GM21423 (cell line): ENCODE results near the gene TMEM255B.
A peak's percentile ranks its signal among the peaks of the same experiment; 100 is the strongest.
"Not testable (repeated sequence)": the region's sequence is repeated elsewhere in the genome, so short reads cannot be mapped to it uniquely, and the experiment has no call there.

ENCODE experiments used
- ATAC-seq: cut with Tn5 transposase; IDR thresholded peaks from one replicate; pipeline ENCODE4 v1.9.1; 2021; ENCODE audit warnings: mild to moderate bottlenecking, moderate library complexity; ENCODE audit not compliant: unreplicated experiment

TMEM255B gene

GRCh38 chr13:113758651-113759524, at the start of gene TMEM255B:
TSS of gene TMEM255B (plus strand) at chr13:113759226. CDS start at chr13:113759270, 44 bp downstream.
- ATAC-seq: peak; percentile 78

DNA sequence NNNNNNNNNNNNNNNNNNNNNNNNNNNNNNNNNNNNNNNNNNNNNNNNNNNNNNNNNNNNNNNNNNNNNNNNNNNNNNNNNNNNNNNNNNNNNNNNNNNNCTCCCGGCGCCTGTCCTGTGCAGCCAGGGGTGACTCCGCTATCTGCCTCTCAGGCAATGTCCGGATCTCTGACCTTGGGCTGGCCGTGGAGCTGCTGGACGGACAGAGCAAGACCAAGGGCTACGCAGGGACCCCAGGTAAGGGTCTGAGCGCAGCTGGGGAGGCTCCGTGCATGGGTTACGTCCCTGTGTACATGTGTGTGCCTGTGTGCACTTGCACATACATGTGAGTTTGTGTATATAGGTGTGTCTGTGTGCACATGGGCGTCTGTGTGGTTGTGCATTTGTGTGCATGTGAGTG, 36.1 kb upstream of the TMEM255B start:
- no peak for ATAC-seq

DNA sequence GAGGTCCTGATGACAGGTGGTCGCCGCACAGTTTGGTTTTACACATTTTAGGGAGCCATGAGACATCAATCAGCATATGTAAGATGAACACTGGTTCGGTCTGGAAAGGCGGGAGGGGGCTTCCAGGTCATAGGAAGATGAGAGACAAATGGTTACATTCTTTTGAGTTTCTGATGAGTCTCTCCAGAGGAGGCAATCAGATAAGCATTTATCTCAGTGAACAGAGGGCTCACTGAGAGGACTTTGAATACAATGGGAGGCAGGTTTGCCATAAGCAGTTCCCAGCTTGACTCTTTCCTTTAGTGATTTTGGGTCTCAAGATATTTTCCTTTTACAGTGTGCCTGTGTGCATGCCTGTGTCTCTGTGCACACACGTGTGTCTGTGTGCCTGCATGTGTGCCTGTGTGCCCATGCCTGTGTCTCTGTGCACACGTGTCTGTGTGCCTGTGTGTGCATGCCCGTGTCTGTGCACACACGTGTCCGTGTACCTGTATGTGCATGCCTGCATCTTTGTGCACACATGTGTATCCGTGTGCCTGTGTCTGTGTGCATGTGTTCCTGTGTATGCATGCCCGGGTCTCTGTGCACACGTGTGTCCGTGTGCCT, 35.5 kb upstream of the TMEM255B start:
- no peak for ATAC-seq

DNA sequence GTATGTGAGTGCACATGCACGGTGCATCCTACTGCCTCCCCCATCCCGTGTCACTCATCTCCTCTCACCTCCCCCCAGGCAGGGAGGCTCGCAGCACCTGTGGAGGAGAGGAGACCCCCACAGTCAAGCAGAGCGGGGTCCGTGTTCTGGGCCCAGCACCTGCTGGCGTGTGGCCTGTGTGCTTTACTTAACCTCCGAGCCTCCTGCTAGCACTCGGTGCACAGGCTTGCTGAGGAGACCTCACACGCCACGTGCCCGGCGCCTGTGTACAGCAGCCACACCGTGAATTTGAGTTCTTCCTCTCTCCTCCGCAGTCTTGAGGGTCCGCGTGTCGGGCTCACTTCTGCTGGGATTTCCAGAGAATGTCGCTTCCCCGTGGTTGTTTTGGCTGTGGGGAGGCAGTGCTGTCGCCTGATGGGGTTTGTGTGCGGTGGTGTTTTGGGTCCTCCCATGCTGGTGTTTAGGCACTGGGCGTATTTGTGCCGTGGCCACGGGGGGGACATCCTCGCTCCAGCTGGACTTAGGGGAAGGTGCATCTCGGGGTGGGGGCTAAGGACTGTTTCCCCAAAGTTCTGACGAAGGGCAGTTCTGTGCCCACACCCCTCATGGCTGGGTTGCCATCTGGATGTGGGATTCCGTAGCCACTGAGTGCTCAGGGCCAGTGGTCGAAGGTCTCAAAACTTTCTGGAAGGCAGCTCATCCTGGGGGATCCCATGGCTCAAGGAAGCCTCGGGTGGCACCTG, 34.8 kb upstream of the TMEM255B start:
- ATAC-seq: no peak

DNA sequence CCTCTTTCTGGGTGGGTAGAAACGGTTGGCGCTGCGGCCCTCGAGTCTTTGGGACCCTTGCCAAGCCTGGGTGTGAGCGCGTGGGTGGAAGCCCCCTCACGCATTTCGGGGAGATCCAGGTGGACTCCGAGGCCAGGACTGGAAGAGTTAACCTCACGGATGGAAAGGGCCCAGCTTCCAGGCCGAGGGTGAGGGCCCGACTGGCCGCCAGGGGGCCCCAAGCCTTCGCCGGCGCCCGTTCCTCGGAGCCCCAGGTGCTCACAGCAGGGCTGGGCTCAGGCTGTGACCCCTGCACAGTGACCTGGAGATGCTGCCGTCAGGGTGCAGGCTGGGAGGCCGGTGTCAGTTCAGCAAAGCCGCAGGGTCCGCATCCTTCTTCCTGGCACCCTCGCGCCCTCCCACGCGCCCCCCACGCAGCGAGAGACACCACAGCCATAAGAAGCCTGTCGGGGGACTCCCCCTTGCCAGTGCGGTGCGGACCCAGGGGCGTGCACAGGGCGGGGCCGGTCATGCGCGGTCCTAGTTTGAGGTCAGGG, 34.2 kb upstream of the TMEM255B start:
- peak; percentile 89 for ATAC-seq

DNA sequence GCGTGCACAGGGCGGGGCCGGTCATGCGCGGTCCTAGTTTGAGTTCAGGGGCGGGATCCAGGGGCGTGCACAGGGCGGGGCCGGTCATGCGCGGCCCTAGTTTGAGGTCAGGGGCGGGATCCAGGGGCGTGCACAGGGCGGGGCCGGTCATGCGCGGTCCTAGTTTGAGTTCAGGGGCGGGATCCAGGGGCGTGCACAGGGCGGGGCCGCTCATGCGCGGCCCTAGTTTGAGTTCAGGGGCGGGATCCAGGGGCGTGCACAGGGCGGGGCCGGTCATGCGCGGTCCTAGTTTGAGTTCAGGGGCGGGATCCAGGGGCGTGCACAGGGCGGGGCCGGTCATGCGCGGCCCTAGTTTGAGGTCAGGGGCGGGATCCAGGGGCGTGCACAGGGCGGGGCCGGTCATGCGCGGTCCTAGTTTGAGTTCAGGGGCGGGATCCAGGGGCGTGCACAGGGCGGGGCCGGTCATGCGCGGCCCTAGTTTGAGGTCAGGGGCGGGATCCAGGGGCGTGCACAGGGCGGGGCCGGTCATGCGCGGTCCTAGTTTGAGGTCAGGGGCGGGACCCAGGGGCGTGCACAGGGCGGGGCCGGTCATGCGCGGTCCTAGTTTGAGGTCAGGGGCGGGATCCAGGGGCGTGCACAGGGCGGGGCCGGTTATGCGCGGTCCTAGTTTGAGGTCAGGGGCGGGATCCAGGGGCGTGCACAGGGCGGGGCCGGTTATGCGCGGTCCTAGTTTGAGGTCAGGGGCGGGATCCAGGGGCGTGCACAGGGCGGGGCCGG, 33.5 kb upstream of the TMEM255B start:
- ATAC-seq: not testable (repeated sequence)

- not testable (repeated sequence) for ATAC-seq
These were observed 32.8 kb upstream of the TMEM255B start for GRCh38 chr13:113726106-113726821.

GRCh38 chr13:113726961-113727411, 32.0 kb upstream of the TMEM255B start:
- ATAC-seq: no peak

GRCh38 chr13:113728571-113729054, 30.4 kb upstream of the TMEM255B start:
- no peak for ATAC-seq

DNA sequence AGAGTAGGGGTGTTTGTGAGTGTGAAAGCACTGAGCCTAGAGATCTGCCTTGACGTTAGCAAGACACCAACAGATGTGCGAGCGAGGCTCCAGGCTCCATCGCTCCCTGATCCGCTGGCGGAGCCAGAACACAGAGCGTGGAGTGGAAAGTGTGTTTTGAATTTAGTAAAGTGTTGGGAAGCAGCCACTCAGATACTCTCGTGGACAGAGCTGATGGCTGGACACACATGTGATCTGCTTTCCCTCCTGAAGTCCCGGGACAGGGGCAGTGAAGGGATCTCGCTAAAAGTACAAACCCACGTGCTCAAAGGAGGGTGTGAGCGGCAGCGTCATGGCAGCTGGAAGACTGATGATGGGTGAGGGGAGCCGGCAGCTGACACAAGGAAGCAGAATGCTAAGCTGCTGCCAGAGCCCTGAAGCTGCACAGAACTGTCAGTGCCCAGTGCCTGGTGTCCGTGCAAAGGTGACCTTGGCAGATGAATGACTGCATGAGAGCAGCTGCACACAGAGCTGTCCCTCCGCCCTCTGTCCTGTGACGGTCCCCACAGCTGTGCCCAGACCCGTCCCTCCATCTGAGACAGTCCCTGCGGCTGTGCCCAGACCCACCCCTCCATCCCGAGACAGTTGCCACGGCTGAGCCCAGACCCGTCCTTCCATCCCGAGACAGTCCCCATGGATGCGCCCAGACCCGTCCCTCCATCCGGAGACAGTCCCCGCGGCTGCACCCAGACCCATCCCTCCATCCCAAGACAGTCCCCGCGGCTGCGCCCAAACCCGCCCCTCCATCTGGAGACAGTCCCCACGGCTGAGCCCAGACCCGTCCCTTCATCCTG, 29.6 kb upstream of the TMEM255B start:
- no peak for ATAC-seq

DNA sequence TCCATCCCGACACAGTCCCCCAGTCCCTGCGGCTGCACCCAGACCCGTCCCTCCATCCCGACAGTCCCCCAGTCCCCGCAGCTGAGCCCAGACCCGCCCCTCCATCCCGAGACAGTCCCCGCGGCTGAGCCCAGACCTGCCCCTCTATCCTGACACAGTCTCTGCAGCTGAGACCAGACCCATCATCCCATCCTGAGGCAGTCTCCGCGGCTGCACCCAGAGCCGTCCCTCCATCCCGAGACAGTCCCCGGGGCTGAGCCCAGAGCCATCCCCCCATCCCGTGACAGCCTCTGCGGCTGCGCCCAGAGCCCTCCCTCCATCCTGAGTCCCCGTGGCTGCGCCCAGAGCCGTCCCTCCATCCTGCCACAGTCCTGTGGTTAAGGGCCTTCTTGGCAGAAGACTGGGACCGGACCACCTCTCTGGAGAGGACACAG, 28.8 kb upstream of the TMEM255B start:
- ATAC-seq: no peak

- no peak for ATAC-seq
These were observed 28.2 kb upstream of the TMEM255B start for GRCh38 chr13:113730831-113731191.

DNA sequence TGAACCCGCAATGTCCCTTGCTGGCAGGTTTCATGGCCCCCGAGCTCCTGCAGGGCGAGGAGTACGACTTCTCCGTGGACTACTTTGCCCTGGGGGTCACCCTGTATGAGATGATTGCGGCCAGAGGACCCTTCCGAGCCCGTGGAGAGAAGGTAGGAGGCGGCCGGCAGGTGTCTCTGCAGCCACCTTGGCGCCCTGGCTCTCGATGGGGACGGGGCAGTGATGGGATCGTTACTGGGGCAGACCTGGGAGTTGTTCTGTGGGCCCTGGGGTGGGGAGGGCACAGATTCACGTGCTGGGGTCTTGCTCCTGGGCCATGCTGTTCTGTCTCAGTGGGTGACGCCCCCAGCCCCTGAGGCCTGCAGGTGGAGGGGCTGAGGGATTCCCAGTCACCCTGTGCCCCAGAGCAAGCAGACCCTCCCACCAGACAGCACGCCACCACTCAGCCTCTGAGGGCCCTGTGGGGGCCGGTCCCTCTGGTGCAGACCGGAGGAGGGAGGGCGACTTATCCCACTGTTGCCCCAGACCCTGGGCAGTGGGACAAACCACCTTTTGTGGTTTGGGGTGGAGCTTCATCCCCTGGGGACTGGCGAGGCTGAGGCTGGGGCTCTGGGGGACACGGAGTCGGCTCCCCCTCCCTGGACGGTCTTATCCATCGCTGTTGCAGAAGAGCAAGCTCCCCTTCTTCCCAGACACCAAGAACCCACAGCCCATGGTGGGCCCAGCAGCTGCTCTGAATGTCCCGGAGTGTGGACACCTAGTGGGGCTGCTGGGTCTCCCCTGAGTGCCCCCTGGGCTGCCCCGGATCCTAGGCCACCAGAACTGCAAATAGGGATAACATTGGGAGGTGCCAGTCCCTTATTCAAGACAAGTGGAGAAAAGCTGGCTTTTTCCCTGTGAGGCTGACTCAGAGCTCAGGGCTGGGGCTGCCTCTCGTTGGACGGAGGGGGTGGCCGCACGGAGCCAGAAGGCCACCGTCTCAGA, 27.5 kb upstream of the TMEM255B start:
- ATAC-seq: no peak

GRCh38 chr13:113732176-113732960, 26.7 kb upstream of the TMEM255B start:
- no peak for ATAC-seq

DNA sequence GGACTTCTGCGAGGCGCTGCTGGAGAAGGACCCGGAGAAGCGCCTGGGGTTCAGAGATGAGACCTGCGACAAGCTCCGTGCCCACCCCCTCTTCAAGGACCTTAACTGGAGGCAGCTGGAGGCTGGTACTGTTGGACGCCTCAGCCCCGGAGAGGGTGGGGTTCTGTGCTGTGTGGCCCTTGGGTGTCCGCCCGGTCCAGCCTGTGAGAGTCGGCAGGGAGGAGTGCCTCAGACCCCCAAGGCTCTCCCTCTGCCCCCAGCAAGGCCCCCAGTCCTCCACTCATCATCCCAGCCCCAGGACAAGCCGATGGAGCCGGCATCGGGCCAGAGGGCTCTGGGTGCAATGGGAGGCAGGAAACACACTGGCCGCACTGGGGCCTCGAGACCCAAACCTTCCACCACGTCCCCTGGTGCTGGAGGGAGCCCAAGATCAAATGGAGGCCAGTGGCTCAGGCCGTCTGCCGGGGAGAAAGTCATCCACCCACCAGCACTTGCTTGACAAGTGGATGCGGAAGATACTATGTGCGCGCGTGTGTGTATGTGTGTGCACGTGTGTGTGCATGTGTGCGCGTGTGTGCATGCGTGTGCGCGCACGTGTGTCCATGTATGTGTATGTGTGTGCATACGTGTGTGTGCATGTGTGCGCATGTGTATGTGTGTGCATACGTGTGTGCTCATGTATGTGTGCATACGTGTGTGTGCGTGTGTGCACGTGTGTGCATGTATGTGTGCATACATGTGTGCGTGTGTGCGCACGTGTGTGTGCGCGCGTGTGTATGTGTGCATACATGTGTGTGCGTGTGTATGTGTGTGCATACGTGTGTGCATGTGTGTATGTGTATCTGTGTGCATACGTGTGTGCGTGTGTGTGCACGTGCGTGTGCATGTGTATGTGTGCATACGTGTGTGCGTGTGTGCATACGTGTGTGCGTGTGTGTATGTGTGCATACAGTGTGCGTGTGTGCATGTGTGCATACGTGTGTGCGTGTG, 25.8 kb upstream of the TMEM255B start:
- ATAC-seq: no peak
